Measurements from ENCODE around the gene TBCB. TPM values are rescaled to one million over a fixed set of nuclear protein-coding genes. Genes with fewer than 3 reads are reported as not detected.
A peak's percentile ranks its signal among the peaks of the same experiment; 100 is the strongest.

The TBCB gene
- total RNA-seq, 2 experiments from 2014 or later: 111 to 117 TPM

DNA sequence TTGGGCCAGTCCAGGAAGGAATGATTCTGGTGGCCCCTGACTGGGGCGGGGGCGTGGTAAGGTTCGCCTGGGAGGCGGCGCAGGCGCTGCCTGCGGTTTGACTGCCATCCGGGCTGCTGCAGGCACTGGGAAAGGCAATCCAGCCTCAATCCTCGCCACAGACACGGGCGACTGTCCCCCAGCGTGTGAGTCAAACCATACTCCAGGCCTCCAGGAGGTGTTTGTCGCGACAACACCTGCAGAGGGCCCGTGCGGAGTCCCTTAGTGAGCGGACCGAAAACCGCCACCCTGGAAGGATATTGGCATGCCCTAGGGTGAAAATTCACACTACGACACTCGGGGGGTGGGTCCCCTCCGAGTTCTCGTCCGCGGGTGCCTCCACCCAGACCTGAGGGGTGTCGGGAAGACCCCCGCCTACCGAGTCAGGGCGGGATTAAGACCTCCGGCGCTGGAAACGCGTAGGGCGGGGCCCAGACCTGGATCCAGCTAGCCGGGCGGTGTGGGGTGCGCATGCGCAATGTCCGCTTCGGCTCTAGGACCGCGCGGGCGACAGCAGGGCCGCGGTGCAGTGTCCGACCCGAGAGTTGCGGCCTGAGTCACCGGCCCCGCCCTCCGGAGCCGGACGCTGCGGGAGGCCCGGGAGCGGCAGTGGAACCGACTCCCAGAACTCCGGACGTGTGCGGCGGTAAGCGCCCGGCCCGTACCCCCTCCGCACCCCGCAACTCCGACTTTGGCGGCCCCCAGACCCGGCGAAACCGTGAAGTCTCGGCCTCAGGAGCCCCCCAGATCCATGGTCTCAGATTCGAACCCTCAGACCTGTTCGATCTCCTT, 24.4 kb downstream of the TBCB start, which contains the start of gene CAPNS1:
CAPNS1 (plus strand) TSS at position 594 of the 831 bp plus-strand sequence. CDS start 946 bp downstream, outside the sequence.
- H3K36me3 Mint-ChIP-seq (ENCODE audit: low read depth): peaks cover 24% of the 10 kb centered on the region
- peak within 1 kb of the TSS; percentile 97 for H3K4me3 Mint-ChIP-seq
- H3K27ac Mint-ChIP-seq: peak within 1 kb of the TSS; percentile 97
- H3K4me1 Mint-ChIP-seq: peaks cover 26% of the 10 kb centered on the region
- intact Hi-C loops (cut with DNase I, micrococcal nuclease): loop anchor here (1.0 to 10.0 kb wide), 10 partner anchors 11 to 1175 kb away; partner anchors contain the start of genes ARHGAP33 (in 1 of the 2), SDHAF1 (in 1 of the 2), ZNF382 (in 1 of the 2) and ZNF565 (in 1 of the 2)
- POLR2A ChIA-PET: interaction anchor here (0.7 to 1.5 kb wide), 2 partner anchors 12 to 25 kb away, joined by 3 to 6 read pairs; partner anchors contain the start of gene POLR2I
- peak; percentile 74 for ATAC-seq
- CTCF ChIA-PET: interaction anchor here (1.1 kb wide), 1 partner anchor 11 kb away, joined by 5 read pairs; no protein-coding TSS in a partner anchor
- H3K9me3 Mint-ChIP-seq (ENCODE audit: low read depth): no peaks in the 10 kb centered on the region
- DNase-seq: peak; percentile 96
- H3K27me3 Mint-ChIP-seq: no peaks in the 10 kb centered on the region

DNA sequence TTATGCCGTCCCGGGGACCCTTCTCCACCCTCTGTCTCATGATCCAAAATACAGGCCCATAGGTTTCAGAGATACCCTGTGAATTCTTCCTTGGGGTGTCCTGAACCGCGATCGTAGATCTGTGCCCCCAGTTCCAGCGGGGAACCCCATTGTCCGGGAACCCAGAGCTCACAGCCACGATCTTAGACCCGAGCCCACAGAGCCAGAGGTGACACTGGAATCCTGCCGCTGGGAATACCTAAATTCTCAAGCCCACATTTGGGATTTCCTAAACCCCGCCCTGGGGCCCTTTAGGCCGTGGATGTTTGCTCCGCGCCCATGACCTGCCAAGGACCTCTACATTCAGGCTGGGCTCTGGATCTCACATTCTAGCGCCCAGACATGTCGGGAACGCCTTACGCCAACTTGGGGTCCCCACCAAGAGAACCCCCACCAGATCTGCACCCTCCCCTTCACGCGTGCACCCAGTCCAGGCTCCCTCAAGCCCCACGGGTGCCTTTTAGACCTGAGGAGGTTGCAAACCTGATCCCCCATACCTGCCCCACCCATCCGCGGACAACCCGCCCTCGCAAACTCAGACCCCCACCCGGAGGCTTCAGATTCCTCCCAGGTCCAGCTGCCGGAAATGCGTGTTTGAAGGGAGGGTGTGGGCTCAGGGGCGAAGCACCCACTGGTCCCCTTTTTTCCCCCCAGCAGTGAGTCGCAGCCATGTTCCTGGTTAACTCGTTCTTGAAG, 25.2 kb downstream of the TBCB start:
- CTCF ChIA-PET: interaction anchor here (1.1 kb wide), 1 partner anchor 12 kb away, joined by 5 read pairs; no protein-coding TSS in a partner anchor
- H3K4me3 Mint-ChIP-seq: peak overlapping the region; percentile 97
- ATAC-seq (peak; percentile 14), DNase-seq (peak; percentile 65)
- H3K27me3 Mint-ChIP-seq: no peaks in the 10 kb centered on the region
- POLR2A ChIA-PET: interaction anchor here (1.5 kb wide), 1 partner anchor 12 kb away, joined by 6 read pairs; no protein-coding TSS in a partner anchor
- intact Hi-C loops (cut with DNase I, micrococcal nuclease): loop anchor here (1.0 to 2.0 kb wide), 12 partner anchors 13 to 496 kb away; partner anchors contain the start of genes TBCB (in 2 of the 2), ALKBH6 (in 1 of the 2), ARHGAP33 (in 1 of the 2) and SDHAF1 (in 1 of the 2)
- H3K36me3 Mint-ChIP-seq (ENCODE audit: low read depth): peaks cover 28% of the 10 kb centered on the region
- peaks cover 26% of the 10 kb centered on the region for H3K4me1 Mint-ChIP-seq
- peak overlapping the region; percentile 97 for H3K27ac Mint-ChIP-seq
- no peaks in the 10 kb centered on the region for H3K9me3 Mint-ChIP-seq (ENCODE audit: low read depth)

DNA sequence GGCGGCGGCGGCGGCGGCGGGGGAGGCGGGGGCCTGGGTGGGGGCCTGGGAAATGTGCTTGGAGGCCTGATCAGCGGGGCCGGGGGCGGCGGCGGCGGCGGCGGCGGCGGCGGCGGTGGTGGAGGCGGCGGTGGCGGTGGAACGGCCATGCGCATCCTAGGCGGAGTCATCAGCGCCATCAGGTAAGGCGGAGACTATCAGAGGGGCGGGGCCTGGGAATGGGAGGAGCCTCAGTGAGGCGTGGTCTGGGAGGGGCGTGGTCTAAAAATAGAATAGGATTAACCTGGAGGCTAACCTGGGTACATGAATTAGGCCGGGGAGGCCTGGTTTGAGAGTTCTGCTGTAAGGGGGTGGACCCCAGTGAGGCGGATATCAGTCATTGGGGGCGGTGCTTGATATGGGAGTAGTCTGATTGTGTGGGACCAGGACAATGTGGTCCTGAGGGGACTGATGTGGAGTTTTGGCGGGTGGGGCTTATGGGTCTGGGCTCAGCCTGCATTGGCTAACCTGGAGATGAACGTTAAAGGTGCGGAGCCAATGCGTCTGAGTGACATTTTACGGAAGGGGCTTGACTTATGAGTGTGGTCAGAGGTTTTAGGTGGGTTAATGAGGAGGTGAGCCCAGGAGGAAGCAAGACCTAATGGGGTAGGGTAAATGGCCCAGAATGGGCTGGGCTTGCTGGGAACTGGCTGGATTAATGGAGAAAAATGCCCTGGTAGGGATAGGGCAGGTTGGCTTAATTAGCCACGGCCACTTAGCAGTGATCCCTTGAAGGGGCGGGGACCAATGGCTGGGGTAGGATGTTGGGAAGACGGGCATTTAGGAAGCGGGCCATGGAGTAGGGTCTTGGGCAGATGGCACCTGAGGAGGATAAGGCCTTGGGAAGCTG, 26.0 kb downstream of the TBCB start:
- intact Hi-C loops (cut with DNase I, micrococcal nuclease): loop anchor here (1.0 to 2.0 kb wide), 7 partner anchors 14 to 438 kb away; partner anchors contain the start of genes TBCB (in 2 of the 2), ALKBH6 (in 1 of the 2), THAP8 (in 1 of the 2) and WDR62 (in 1 of the 2)
- peaks cover 26% of the 10 kb centered on the region for H3K4me1 Mint-ChIP-seq
- peak; percentile 80 for ATAC-seq
- H3K36me3 Mint-ChIP-seq (ENCODE audit: low read depth): peaks cover 36% of the 10 kb centered on the region
- POLR2A ChIA-PET: no interaction called here
- peak overlapping the region; percentile 97 for H3K4me3 Mint-ChIP-seq
- no peaks in the 10 kb centered on the region for H3K9me3 Mint-ChIP-seq (ENCODE audit: low read depth)
- peak overlapping the region; percentile 88 for H3K27ac Mint-ChIP-seq
- no peaks in the 10 kb centered on the region for H3K27me3 Mint-ChIP-seq
- CTCF ChIA-PET: no interaction called here
- DNase-seq: peak; percentile 95

DNA sequence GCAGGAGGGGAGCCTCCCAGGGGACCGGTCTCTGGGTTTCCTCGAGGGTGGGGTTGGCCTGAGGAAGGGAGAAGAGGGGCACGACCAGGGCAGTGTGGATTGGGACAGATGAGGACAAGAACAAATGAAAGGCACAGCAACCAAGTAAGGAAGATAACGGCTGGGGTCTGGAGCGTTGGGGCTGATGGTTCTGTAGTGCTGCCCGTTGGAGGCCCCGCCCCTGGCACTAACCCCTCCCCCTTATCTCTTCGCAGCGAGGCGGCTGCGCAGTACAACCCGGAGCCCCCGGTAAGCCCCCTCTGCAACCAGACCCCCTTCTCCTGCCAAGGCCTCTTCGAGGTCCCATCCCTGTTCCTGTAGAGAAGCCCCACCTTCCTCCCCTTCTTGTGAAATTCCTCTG, 26.8 kb downstream of the TBCB start:
- ATAC-seq (no peak), DNase-seq (no peak)
- Mint-ChIP-seq H3K4me3 (no peak overlapping the region), H3K27me3 (no peaks in the 10 kb centered on the region), H3K4me1 (peaks cover 18% of the 10 kb centered on the region), H3K36me3 (ENCODE audit: low read depth) (peaks cover 42% of the 10 kb centered on the region), H3K9me3 (ENCODE audit: low read depth) (no peaks in the 10 kb centered on the region), H3K27ac (no peak overlapping the region)
- CTCF ChIA-PET: no interaction called here
- POLR2A ChIA-PET: no interaction called here
- intact Hi-C loops (cut with DNase I, micrococcal nuclease): no loop called here

DNA sequence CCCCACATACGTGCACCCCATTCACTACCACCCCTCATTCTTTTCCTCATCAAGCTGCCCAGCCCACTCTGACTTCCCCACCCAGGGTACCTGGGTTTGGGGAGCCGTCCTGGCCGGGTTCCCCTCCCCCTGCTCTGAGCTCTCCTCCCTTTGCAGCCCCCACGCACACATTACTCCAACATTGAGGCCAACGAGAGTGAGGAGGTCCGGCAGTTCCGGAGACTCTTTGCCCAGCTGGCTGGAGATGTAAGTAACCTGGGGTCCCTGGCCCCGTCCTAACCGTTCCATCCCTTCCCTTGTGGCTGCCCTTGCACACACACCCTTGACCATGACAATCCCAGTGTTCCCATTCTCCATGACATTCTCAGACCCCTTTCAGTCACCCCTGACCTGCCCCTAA, 27.2 kb downstream of the TBCB start:
- DNase-seq (no peak), ATAC-seq (no peak)
- peaks cover 15% of the 10 kb centered on the region for H3K4me1 Mint-ChIP-seq
- intact Hi-C loops (cut with DNase I, micrococcal nuclease): no loop called here
- peaks cover 45% of the 10 kb centered on the region for H3K36me3 Mint-ChIP-seq (ENCODE audit: low read depth)
- H3K4me3 Mint-ChIP-seq: no peak overlapping the region
- no peaks in the 10 kb centered on the region for H3K9me3 Mint-ChIP-seq (ENCODE audit: low read depth)
- H3K27ac Mint-ChIP-seq: no peak overlapping the region
- POLR2A ChIA-PET: no interaction called here
- H3K27me3 Mint-ChIP-seq: no peaks in the 10 kb centered on the region
- CTCF ChIA-PET: no interaction called here

DNA sequence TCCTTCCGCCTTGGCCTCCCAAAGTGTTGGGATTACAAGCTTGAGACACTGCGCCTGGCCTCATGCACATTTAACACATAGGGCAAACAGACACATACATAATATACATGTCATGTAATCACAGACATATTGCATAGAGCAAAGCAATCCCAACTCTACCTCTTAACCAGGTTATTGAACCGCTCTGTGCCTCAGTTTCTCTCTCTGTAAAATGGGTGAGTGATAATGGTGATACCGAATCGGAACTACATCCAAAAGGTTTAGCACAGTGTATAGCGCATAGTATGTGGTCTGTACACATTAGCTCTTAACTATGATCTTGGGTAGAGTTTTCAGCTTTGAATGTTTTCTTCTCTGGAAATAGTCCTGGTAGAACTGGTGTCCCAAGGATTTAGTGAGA, 29.4 kb downstream of the TBCB start:
- intact Hi-C loops (cut with DNase I, micrococcal nuclease): no loop called here
- no peaks in the 10 kb centered on the region for H3K9me3 Mint-ChIP-seq (ENCODE audit: low read depth)
- CTCF ChIA-PET: interaction anchor here (2.4 kb wide), 1 partner anchor 17 kb away, joined by 12 read pairs; no protein-coding TSS in a partner anchor
- H3K27ac Mint-ChIP-seq: no peak overlapping the region
- peaks cover 11% of the 10 kb centered on the region for H3K4me1 Mint-ChIP-seq
- H3K36me3 Mint-ChIP-seq (ENCODE audit: low read depth): peaks cover 54% of the 10 kb centered on the region
- POLR2A ChIA-PET: no interaction called here
- no peaks in the 10 kb centered on the region for H3K27me3 Mint-ChIP-seq
- no peak for ATAC-seq
- DNase-seq: no peak
- no peak overlapping the region for H3K4me3 Mint-ChIP-seq

DNA sequence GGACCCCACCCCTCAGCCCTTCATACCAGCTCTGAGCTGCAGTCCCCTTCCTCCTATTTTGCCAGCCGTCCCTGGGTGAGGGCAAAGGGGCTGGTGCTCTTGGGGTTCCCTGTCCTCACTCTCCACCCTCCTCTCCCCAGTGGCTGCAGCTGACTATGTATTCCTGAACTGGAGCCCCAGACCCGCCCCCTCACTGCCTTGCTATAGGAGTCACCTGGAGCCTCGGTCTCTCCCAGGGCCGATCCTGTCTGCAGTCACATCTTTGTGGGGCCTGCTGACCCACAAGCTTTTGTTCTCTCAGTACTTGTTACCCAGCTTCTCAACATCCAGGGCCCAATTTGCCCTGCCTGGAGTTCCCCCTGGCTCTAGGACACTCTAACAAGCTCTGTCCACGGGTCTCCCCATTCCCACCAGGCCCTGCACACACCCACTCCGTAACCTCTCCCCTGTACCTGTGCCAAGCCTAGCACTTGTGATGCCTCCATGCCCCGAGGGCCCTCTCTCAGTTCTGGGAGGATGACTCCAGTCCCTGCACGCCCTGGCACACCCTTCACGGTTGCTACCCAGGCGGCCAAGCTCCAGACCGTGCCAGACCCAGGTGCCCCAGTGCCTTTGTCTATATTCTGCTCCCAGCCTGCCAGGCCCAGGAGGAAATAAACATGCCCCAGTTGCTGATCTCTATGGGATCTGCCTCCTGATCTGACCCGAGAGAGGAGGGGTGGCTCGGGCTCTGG, 34.6 kb downstream of the TBCB start:
- DNase-seq (no peak), ATAC-seq (no peak)
- no peaks in the 10 kb centered on the region for H3K4me1 Mint-ChIP-seq
- ChIA-PET POLR2A (no interaction called here), CTCF (interaction anchor here (0.5 to 1.1 kb wide), 2 partner anchors 20 to 22 kb away, joined by 3 read pairs; no protein-coding TSS in a partner anchor)
- no peaks in the 10 kb centered on the region for H3K9me3 Mint-ChIP-seq (ENCODE audit: low read depth)
- intact Hi-C loops (cut with DNase I, micrococcal nuclease): no loop called here
- no peak overlapping the region for H3K4me3 Mint-ChIP-seq
- peaks cover 33% of the 10 kb centered on the region for H3K36me3 Mint-ChIP-seq (ENCODE audit: low read depth)
- no peaks in the 10 kb centered on the region for H3K27me3 Mint-ChIP-seq
- no peak overlapping the region for H3K27ac Mint-ChIP-seq

DNA sequence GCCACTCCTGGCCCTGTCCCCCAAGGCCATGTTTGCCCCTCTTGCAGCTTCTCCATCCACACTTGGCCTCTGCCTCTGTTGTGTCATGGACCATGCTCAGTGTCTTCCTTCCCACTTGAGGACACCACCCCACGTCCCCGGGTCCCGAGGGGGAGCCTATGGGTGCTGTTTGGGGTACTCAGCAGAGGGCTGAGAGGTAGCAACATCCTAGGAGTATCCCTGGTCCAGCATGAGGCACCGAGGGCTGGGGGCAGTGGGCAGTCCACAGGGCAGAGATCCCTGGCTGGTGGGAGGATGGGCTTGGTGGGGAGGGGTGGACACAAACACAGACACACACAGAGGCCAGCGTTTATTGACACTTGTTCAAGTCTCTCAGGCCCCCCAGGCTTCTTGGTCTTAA, 35.3 kb downstream of the TBCB start:
- Mint-ChIP-seq H3K4me3 (no peak overlapping the region), H3K36me3 (ENCODE audit: low read depth) (peaks cover 30% of the 10 kb centered on the region), H3K4me1 (no peaks in the 10 kb centered on the region), H3K27ac (no peak overlapping the region), H3K27me3 (no peaks in the 10 kb centered on the region), H3K9me3 (ENCODE audit: low read depth) (no peaks in the 10 kb centered on the region)
- ChIA-PET POLR2A (interaction anchor here (0.6 kb wide), 2 partner anchors 61 to 532 kb away, joined by 3 to 6 read pairs; no protein-coding TSS in a partner anchor), CTCF (interaction anchor here (1.1 kb wide), 1 partner anchor 23 kb away, joined by 3 read pairs; no protein-coding TSS in a partner anchor)
- DNase-seq (no peak), ATAC-seq (no peak)
- intact Hi-C loops (cut with DNase I, micrococcal nuclease): no loop called here

DNA sequence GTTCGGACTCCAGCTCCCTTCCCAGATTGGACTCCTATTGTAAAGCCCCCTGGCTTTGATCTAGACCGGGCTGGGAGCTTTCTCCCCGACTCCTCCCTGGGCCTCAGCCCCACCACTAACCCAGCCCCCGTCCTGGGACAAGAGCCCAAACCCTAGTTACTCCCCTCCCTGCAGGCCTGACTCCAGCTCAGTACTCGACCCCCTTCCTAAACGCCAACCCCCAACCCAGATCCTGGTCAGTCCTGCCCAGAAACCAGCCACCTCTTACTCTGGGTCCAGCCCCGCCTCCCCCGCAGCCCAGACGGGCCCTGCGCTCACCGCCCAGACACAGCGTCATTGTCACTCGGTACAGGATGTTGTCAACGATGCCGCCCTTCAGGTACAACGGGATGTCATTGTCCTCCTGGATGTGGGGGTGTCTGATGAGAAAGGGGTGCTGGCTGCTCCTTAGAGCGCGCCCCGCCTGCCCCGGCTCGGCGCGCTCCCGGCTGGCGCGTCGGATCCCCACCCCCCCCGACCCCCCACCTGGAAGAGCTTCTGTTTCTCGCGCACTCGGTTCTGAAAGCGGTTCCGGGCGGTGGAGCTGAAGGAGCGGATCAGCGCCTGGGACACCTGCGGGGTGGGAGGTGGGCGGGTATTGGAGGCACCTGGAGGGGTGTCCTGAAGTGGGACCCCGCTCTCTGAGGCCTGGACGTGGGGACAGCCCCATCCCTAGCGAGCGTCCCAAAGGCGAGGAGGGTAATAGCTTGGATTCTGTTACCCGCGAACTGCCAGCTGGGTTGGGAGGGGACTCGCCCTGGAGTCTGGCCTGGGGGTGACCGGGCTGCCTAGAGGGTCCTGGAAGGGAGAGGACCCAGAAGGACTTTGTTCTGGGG, 36.1 kb downstream of the TBCB start:
- Mint-ChIP-seq H3K27ac (no peak overlapping the region), H3K27me3 (no peaks in the 10 kb centered on the region), H3K36me3 (ENCODE audit: low read depth) (peaks cover 22% of the 10 kb centered on the region), H3K4me3 (no peak overlapping the region), H3K4me1 (no peaks in the 10 kb centered on the region), H3K9me3 (ENCODE audit: low read depth) (no peaks in the 10 kb centered on the region)
- POLR2A ChIA-PET: interaction anchor here (0.6 kb wide), 2 partner anchors 60 to 531 kb away, joined by 3 to 6 read pairs; no protein-coding TSS in a partner anchor
- ATAC-seq: no peak
- DNase-seq: no peak
- CTCF ChIA-PET: interaction anchor here (0.6 kb wide), 1 partner anchor 23 kb away, joined by 3 read pairs; no protein-coding TSS in a partner anchor
- intact Hi-C loops (cut with DNase I, micrococcal nuclease): no loop called here

Data from activated CD4-positive, alpha-beta T cell treated with anti-CD3 and anti-CD28 coated beads for 36 hours (primary cell).